HepG2 (cell line): ENCODE measurements around the gene MRFAP1L1. TPM values are rescaled to one million over a fixed set of nuclear protein-coding genes. Genes with fewer than 3 reads are reported as not detected.

Experiments
- CCAR2 ChIP-seq: fragments of 200-400 bp; formaldehyde crosslinking; optimal IDR thresholded peaks from 2 replicates; pipeline ENCODE3; 2018; ENCODE audit warnings: low read depth, mild to moderate bottlenecking, low read length, moderate library complexity
- GTF3A ChIP-seq: sonication (generic); formaldehyde crosslinking; conservative IDR thresholded peaks from 2 replicates; pipeline ENCODE4 v1.4.0; 2020; ENCODE audit warnings: mild to moderate bottlenecking, missing genetic modification reagents
- HDAC2 ChIP-seq: sonication (generic); formaldehyde crosslinking; IDR thresholded peaks from 2 replicates; pipeline ENCODE4 v1.4.0; 2020; ENCODE audit warnings: missing genetic modification reagents
- HMGA1 ChIP-seq: sonication (generic); formaldehyde crosslinking; conservative IDR thresholded peaks from 2 replicates; pipeline ENCODE4 v1.4.0; 2020; ENCODE audit warnings: missing genetic modification reagents
- NFYB ChIP-seq: sonication (generic); formaldehyde crosslinking; IDR thresholded peaks from 2 replicates; pipeline ENCODE4 v1.4.0; 2020; ENCODE audit warnings: missing genetic modification reagents
- NR2F6 ChIP-seq, 2 experiments: IDR thresholded peaks; 2 replicates each; pipeline ENCODE4 v1.6.1; 2016; ENCODE audit warnings: antibody characterized with exemption in 1 of 2, mild to moderate bottlenecking in 1 of 2
- PAWR ChIP-seq: sonication (generic); formaldehyde crosslinking; IDR thresholded peaks from 2 replicates; pipeline ENCODE4 v1.4.0; 2020; ENCODE audit warnings: missing genetic modification reagents, mild to moderate bottlenecking, borderline replicate concordance
- RORA ChIP-seq: sonication (generic); formaldehyde crosslinking; IDR thresholded peaks from 2 replicates; pipeline ENCODE4 v1.5.0; 2020; ENCODE audit warnings: mild to moderate bottlenecking, missing genetic modification reagents, moderate library complexity
- ZC3H13 ChIP-seq: sonication (generic); formaldehyde crosslinking; IDR thresholded peaks from 2 replicates; pipeline ENCODE4 v1.8.1; 2023; ENCODE audit warnings: mild to moderate bottlenecking, missing genetic modification reagents, moderate library complexity
- ZNF281 ChIP-seq: sonication (generic); formaldehyde crosslinking; IDR thresholded peaks from 2 replicates; pipeline ENCODE4 v1.4.0; 2020; ENCODE audit warnings: missing genetic modification reagents, borderline replicate concordance
- ZNF766 ChIP-seq: sonication (generic); formaldehyde crosslinking; IDR thresholded peaks from 2 replicates; pipeline ENCODE4 v1.5.0; 2020; ENCODE audit warnings: missing genetic modification reagents, borderline replicate concordance
- polyA plus RNA-seq, 8 experiments: library from polyadenylated mRNA; depleted of rRNA in 3 of 8; stranded (reverse) in 7 of 8; unstranded in 1 of 8; fragments of >200 nt; fragmentation: Illumina TruSeq in 4 of 8; extraction: Trizol in 4 of 8; gene quantifications; 2 replicates each; pipeline versions ENCODE4 v1.2.1 to v1.2.3, GENCODE V29; 2011 to 2016; ENCODE audit warnings: low read depth in 4 of 8, missing spikeins in 1 of 8, mixed read lengths in 1 of 8; ENCODE audit not compliant: insufficient read depth in 1 of 8
- total RNA-seq, 5 experiments: library from RNA; depleted of rRNA; stranded (reverse); fragments of >200 nt; fragmentation: Illumina TruSeq; extraction: Trizol; gene quantifications; 2 replicates each; pipeline ENCODE4 v1.2.3, GENCODE V29; 2016; ENCODE audit warnings: low read depth in 1 of 5
- TF ChIP-seq, protein P1 (sequence below): sonication (generic); formaldehyde crosslinking; conservative IDR thresholded peaks from 2 replicates; pipeline ENCODE4 v1.8.1; 2023; ENCODE audit warnings: missing genetic modification reagents
- TF ChIP-seq, protein P2 (sequence below): sonication (generic); formaldehyde crosslinking; IDR thresholded peaks from 2 replicates; pipeline ENCODE4 v1.8.0; 2022; ENCODE audit warnings: mild to moderate bottlenecking, missing genetic modification reagents, borderline replicate concordance
- TF ChIP-seq, protein P3 (sequence below): IDR thresholded peaks from 2 replicates; pipeline ENCODE4 v1.6.1; 2016; ENCODE audit warnings: low read depth
- TF ChIP-seq, protein P4 (sequence below): sonication (generic); formaldehyde crosslinking; IDR thresholded peaks from 2 replicates; pipeline ENCODE4 v1.4.0; 2020; ENCODE audit warnings: missing genetic modification reagents, borderline replicate concordance

Gene MRFAP1L1
- total and polyA plus RNA-seq, 2 of the 13 experiments (the other 11 are each of a cell fraction or from before 2014, with no cell fraction given), result 44.8 to 76.6 TPM

DNA sequence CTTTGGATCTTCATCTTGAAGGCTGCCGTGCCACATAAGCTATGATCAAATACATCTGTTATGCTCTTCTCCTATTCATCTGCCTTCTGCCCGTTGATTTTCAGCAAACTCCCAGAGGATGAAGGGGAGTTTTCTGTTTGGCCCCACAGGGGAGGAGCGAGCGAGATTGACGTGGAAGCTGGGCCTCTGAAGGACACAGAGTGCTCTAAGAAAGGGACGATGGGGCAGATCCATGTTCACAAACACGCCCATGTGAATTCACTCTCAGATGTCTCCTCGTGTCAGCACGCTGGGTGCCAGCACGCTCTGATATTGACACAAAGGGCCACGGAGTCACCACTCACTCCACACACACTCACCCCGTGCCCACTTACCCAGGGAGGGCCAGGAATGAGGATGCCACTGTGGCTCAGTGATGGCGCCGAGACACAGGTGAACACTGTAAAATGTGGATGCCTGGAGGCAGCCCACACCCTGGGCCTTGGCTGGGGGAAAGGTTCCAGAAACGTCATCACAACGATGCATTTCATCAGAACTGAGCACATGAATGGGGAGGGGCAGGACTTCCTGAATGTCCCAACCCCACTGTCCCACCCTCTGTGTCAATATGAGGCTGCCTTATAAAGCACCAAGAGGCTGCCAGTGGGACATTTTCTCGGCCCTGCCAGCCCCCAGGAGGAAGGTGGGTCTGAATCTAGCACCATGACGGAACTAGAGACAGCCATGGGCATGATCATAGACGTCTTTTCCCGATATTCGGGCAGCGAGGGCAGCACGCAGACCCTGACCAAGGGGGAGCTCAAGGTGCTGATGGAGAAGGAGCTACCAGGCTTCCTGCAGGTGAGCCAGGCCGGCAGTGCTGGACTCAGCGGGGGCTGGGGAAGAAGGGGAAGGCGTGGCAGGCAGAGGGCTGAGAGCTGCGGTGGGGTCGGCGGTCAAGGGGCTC is 16.2 kb downstream of the MRFAP1L1 start, which contains the start of gene S100P (continued):
- TF ChIP-seq, protein P1, sequence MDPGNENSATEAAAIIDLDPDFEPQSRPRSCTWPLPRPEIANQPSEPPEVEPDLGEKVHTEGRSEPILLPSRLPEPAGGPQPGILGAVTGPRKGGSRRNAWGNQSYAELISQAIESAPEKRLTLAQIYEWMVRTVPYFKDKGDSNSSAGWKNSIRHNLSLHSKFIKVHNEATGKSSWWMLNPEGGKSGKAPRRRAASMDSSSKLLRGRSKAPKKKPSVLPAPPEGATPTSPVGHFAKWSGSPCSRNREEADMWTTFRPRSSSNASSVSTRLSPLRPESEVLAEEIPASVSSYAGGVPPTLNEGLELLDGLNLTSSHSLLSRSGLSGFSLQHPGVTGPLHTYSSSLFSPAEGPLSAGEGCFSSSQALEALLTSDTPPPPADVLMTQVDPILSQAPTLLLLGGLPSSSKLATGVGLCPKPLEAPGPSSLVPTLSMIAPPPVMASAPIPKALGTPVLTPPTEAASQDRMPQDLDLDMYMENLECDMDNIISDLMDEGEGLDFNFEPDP (CRISPR knock-in tag), result no peak
- TF ChIP-seq HDAC2 (CRISPR knock-in tag) (peak; percentile 76), ZNF281 (CRISPR knock-in tag) (peak; percentile 81; the same call in 1 of the 2 replicates), ZNF766 (CRISPR knock-in tag) (no peak), HMGA1 (no peak), ZC3H13 (CRISPR knock-in tag) (no peak), GTF3A (no peak), RORA (CRISPR knock-in tag) (no peak), NFYB (CRISPR knock-in tag) (peak; percentile 50), CCAR2 (no peak), PAWR (CRISPR knock-in tag) (no peak), NR2F6 (IDR thresholded peaks at IDR 0.05) (no peak), NR2F6 (CRISPR knock-in tag; IDR thresholded peaks at IDR 0.05) (peak; percentile 61)
- TF ChIP-seq, protein P2, sequence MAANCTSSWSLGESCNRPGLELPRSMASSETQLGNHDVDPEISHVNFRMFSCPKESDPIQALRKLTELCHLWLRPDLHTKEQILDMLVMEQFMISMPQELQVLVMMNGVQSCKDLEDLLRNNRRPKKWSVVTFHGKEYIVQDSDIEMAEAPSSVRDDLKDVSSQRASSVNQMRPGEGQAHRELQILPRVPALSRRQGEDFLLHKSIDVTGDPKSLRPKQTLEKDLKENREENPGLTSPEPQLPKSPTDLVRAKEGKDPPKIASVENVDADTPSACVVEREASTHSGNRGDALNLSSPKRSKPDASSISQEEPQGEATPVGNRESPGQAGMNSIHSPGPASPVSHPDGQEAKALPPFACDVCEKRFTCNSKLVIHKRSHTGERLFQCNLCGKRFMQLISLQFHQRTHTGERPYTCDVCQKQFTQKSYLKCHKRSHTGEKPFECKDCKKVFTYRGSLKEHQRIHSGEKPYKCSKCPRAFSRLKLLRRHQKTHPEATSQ, result 0 out of 2 replicates have a peak, but pooled peaks have one; percentile 59
- TF ChIP-seq, protein P3, sequence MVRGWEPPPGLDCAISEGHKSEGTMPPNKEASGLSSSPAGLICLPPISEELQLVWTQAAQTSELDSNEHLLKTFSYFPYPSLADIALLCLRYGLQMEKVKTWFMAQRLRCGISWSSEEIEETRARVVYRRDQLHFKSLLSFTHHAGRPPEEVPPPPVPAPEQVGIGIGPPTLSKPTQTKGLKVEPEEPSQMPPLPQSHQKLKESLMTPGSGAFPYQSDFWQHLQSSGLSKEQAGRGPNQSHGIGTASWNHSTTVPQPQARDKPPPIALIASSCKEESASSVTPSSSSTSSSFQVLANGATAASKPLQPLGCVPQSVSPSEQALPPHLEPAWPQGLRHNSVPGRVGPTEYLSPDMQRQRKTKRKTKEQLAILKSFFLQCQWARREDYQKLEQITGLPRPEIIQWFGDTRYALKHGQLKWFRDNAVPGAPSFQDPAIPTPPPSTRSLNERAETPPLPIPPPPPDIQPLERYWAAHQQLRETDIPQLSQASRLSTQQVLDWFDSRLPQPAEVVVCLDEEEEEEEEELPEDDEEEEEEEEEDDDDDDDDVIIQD (CRISPR knock-in tag), result peak; percentile 49; the same call in 1 of the 2 replicates
- TF ChIP-seq, protein P4, sequence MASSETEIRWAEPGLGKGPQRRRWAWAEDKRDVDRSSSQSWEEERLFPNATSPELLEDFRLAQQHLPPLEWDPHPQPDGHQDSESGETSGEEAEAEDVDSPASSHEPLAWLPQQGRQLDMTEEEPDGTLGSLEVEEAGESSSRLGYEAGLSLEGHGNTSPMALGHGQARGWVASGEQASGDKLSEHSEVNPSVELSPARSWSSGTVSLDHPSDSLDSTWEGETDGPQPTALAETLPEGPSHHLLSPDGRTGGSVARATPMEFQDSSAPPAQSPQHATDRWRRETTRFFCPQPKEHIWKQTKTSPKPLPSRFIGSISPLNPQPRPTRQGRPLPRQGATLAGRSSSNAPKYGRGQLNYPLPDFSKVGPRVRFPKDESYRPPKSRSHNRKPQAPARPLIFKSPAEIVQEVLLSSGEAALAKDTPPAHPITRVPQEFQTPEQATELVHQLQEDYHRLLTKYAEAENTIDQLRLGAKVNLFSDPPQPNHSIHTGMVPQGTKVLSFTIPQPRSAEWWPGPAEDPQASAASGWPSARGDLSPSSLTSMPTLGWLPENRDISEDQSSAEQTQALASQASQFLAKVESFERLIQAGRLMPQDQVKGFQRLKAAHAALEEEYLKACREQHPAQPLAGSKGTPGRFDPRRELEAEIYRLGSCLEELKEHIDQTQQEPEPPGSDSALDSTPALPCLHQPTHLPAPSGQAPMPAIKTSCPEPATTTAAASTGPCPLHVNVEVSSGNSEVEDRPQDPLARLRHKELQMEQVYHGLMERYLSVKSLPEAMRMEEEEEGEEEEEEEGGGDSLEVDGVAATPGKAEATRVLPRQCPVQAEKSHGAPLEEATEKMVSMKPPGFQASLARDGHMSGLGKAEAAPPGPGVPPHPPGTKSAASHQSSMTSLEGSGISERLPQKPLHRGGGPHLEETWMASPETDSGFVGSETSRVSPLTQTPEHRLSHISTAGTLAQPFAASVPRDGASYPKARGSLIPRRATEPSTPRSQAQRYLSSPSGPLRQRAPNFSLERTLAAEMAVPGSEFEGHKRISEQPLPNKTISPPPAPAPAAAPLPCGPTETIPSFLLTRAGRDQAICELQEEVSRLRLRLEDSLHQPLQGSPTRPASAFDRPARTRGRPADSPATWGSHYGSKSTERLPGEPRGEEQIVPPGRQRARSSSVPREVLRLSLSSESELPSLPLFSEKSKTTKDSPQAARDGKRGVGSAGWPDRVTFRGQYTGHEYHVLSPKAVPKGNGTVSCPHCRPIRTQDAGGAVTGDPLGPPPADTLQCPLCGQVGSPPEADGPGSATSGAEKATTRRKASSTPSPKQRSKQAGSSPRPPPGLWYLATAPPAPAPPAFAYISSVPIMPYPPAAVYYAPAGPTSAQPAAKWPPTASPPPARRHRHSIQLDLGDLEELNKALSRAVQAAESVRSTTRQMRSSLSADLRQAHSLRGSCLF (CRISPR knock-in tag), result no peak
